Measurements from ENCODE around the gene SQSTM1.

Gene SQSTM1

DNA sequence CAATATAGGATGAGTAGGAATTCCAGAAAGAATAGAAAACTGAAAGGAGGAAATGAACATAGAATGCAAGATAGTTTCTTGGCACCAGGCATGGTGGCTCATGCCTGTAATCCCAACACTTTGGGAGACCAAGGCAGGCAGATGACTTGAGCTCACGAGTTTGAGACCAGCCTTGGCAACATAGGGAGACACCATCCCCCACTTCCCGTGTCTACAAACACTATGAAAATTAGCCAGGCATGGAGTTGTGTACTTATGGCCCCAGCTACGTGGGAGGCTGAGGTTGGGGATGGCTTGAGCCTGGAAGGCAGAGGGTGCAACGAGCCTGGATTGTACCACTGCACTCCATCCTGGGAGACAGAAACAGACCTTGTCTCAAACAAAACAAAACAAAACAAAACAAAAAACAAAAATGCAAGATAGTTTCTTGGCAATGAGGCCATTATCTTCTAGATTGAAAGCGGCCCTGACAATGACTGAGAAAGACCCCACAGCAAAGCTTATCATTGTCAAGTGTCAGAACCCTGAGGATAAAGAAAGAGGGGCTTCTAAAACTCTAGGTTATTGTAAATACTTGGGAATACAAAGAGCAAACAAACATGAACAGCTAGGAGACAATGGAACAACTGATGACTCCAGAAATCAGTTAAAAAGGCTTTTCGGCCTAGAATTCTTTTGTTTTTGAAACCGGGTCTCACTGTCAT, 9.2 kb downstream of the SQSTM1 start:
- no peaks in the 10 kb centered on the region for H4K20me1 ChIP-seq (ENCODE audit: low read depth, low read length)
- no peaks in the 10 kb centered on the region for H3K9me3 ChIP-seq (ENCODE audit: insufficient read depth, low read length)
- no peaks in the 10 kb centered on the region for H3K9me2 ChIP-seq (replicated peaks; ENCODE audit: insufficient read depth, low read length)
- H2AFZ ChIP-seq (ENCODE audit: low read depth, low read length, severe bottlenecking), result no peak overlapping the region
- H3K79me2 ChIP-seq (ENCODE audit: insufficient read depth, low read length), result no peaks in the 10 kb centered on the region
- no peak overlapping the region for H3K4me2 ChIP-seq (ENCODE audit: low read depth, low read length, poor library complexity, severe bottlenecking)
- no peak overlapping the region for H3K27ac ChIP-seq (ENCODE audit: low read depth, low read length)
- no peaks in the 10 kb centered on the region for H3K27me3 ChIP-seq (ENCODE audit: low read length)
- H3K4me3 ChIP-seq (ENCODE audit: insufficient read depth, low read length, poor library complexity, severe bottlenecking), result no peak overlapping the region
- H3K9ac ChIP-seq (ENCODE audit: low read length), result no peak overlapping the region
- TF ChIP-seq, protein P1, sequence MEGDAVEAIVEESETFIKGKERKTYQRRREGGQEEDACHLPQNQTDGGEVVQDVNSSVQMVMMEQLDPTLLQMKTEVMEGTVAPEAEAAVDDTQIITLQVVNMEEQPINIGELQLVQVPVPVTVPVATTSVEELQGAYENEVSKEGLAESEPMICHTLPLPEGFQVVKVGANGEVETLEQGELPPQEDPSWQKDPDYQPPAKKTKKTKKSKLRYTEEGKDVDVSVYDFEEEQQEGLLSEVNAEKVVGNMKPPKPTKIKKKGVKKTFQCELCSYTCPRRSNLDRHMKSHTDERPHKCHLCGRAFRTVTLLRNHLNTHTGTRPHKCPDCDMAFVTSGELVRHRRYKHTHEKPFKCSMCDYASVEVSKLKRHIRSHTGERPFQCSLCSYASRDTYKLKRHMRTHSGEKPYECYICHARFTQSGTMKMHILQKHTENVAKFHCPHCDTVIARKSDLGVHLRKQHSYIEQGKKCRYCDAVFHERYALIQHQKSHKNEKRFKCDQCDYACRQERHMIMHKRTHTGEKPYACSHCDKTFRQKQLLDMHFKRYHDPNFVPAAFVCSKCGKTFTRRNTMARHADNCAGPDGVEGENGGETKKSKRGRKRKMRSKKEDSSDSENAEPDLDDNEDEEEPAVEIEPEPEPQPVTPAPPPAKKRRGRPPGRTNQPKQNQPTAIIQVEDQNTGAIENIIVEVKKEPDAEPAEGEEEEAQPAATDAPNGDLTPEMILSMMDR (IDR thresholded peaks at IDR 0.05; ENCODE audit: insufficient read depth, low read length, poor library complexity, severe bottlenecking), result no peak
- TF ChIP-seq EZH2phosphoT487 (conservative IDR thresholded peaks at IDR 0.05; ENCODE audit: low read length), result no peak
- H3K36me3 ChIP-seq (ENCODE audit: low read length), result no peaks in the 10 kb centered on the region; the same call in 1 of the 2 replicates
- no peaks in the 10 kb centered on the region for H3F3A ChIP-seq (ENCODE audit: insufficient read depth)

DNA sequence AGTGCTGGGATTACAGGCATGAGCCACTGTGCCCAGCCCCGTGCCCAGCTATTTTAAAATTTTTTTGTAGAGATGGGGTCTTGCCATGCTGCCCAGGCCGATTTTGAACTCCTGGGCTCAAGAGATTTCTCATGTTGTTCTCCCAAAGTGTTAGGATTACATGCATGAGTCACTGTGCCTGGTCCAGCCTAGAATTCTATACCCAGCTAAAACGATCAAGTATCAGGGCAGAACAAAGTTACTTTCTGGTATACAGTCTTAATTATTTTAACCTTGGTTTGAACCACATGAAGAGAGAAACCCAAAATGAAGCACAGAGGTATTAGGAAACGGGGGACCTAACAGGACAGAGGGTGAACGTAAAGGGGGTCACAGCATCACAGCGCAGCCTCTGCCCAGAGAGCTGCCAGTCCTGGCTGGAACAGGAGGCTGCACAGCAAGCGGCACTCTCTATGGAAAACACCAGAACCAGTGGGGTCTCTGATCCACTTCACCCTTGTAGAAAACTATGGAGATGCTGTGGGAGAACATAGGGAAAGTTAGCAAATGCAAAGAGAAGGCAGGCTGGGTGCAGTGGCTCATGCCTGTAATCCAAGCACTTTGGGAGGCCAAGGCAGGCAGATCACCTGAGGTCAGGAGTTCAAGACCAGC, 10.2 kb downstream of the SQSTM1 start:
- Histone ChIP-seq H2AFZ (ENCODE audit: low read depth, low read length, severe bottlenecking) (no peak overlapping the region), H3K9me2 (replicated peaks; ENCODE audit: insufficient read depth, low read length) (no peaks in the 10 kb centered on the region), H3K36me3 (ENCODE audit: low read length) (no peaks in the 10 kb centered on the region; the same call in 1 of the 2 replicates), H3K9me3 (ENCODE audit: insufficient read depth, low read length) (no peaks in the 10 kb centered on the region), H3K27me3 (ENCODE audit: low read length) (no peaks in the 10 kb centered on the region), H3K9ac (ENCODE audit: low read length) (no peak overlapping the region), H3K4me3 (ENCODE audit: insufficient read depth, low read length, poor library complexity, severe bottlenecking) (no peak overlapping the region), H3K4me2 (ENCODE audit: low read depth, low read length, poor library complexity, severe bottlenecking) (no peak overlapping the region), H3K79me2 (ENCODE audit: insufficient read depth, low read length) (no peaks in the 10 kb centered on the region), H3F3A (ENCODE audit: insufficient read depth) (no peaks in the 10 kb centered on the region), H4K20me1 (ENCODE audit: low read depth, low read length) (no peaks in the 10 kb centered on the region), H3K27ac (ENCODE audit: low read depth, low read length) (no peak overlapping the region)
- TF ChIP-seq EZH2phosphoT487 (conservative IDR thresholded peaks at IDR 0.05; ENCODE audit: low read length), result no peak
- TF ChIP-seq, protein P1 (IDR thresholded peaks at IDR 0.05; ENCODE audit: insufficient read depth, low read length, poor library complexity, severe bottlenecking), result no peak

DNA sequence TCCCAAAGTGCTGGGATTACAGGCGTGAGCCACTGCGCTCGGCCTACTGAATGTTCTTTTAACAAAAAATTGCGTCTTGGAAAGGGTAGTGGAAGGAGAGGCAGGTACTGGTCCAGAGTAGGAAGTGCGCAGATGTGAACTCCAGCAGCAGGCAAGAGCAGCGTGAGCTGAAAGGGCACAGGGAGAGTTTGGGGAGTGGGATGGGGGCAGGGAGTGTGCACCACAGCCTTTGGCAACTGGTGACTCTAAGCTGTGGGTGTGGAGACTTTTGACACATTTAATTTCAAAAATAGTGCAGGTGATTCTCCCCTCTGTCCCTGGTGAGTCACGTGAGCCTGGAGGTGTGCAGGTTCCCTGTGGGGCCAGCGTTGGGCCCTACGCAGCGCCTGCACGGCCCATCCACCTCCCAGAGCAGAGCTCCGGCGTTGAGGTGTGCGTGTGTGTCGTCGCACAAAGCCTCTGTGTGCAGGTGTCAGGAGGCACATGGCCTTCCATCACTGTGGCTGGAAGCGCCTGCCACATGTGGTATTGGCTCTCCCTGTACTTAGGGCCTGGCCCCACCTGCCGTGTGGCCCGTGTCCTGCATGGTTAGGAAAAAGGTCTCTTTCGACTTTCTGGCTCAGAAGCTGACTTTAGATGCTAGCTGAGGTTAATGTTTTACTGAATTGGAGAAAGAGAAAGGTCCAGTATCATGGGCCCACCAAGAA, 11.5 kb downstream of the SQSTM1 start:
- Histone ChIP-seq H3K4me2 (ENCODE audit: low read depth, low read length, poor library complexity, severe bottlenecking) (no peak overlapping the region), H2AFZ (ENCODE audit: low read depth, low read length, severe bottlenecking) (no peak overlapping the region), H3K9me2 (replicated peaks; ENCODE audit: insufficient read depth, low read length) (no peaks in the 10 kb centered on the region), H3K27me3 (ENCODE audit: low read length) (no peaks in the 10 kb centered on the region), H4K20me1 (ENCODE audit: low read depth, low read length) (no peaks in the 10 kb centered on the region), H3K9ac (ENCODE audit: low read length) (no peak overlapping the region), H3K9me3 (ENCODE audit: insufficient read depth, low read length) (no peaks in the 10 kb centered on the region), H3K79me2 (ENCODE audit: insufficient read depth, low read length) (no peaks in the 10 kb centered on the region), H3K4me3 (ENCODE audit: insufficient read depth, low read length, poor library complexity, severe bottlenecking) (no peak overlapping the region), H3K36me3 (ENCODE audit: low read length) (no peaks in the 10 kb centered on the region; the same call in 1 of the 2 replicates), H3F3A (ENCODE audit: insufficient read depth) (no peaks in the 10 kb centered on the region), H3K27ac (ENCODE audit: low read depth, low read length) (no peak overlapping the region)
- TF ChIP-seq EZH2phosphoT487 (conservative IDR thresholded peaks at IDR 0.05; ENCODE audit: low read length), result no peak
- TF ChIP-seq, protein P1 (IDR thresholded peaks at IDR 0.05; ENCODE audit: insufficient read depth, low read length, poor library complexity, severe bottlenecking), result no peak
